Smooth muscle cell (in vitro differentiated cells): ENCODE measurements around the gene TMEM151A. TPM values are rescaled to one million over a fixed set of nuclear protein-coding genes. Genes with fewer than 3 reads are reported as not detected.
"Not testable (repeated sequence)": the region's sequence is repeated elsewhere in the genome, so short reads cannot be mapped to it uniquely, and the experiment has no call there.

Source experiments
- DNase-seq: peaks from one replicate; lab custom pipeline; 2025; ENCODE audit not compliant: unreplicated experiment; lab: John Stamatoyannopoulos, UW
- H2AFZ ChIP-seq: fragments of 200-600 bp; sonication (generic); 2 replicates; pipeline ENCODE4 v1.6.0; 2016; ENCODE audit warnings: antibody characterized with exemption, low read depth, mild to moderate bottlenecking
- H3F3A ChIP-seq: fragments of 200-600 bp; sonication (generic); 2 replicates; pipeline ENCODE4 v1.6.0; 2017; ENCODE audit warnings: antibody characterized with exemption, low read depth
- H3K27ac ChIP-seq: fragments of 200-600 bp; sonication (generic); 2 replicates; pipeline ENCODE4 v1.5.1; 2016; ENCODE audit warnings: low read depth, mild to moderate bottlenecking
- H3K27me3 ChIP-seq: fragments of 200-600 bp; sonication (generic); 2 replicates; pipeline ENCODE4 v1.6.1; 2016; ENCODE audit warnings: low read depth, mild to moderate bottlenecking
- H3K36me3 ChIP-seq: fragments of 200-600 bp; sonication (generic); 2 replicates; pipeline ENCODE4 v1.5.1; 2016; ENCODE audit warnings: low read depth
- H3K4me1 ChIP-seq: fragments of 200-600 bp; sonication (generic); 2 replicates; pipeline ENCODE4 v1.5.1; 2016; ENCODE audit warnings: low read depth
- H3K4me2 ChIP-seq: fragments of 200-600 bp; sonication (generic); 2 replicates; pipeline ENCODE4 v1.6.0; 2016; ENCODE audit warnings: mild to moderate bottlenecking
- H3K4me3 ChIP-seq: fragments of 200-600 bp; sonication (generic); 2 replicates; pipeline ENCODE4 v1.5.1; 2016; ENCODE audit warnings: mild to moderate bottlenecking
- H3K79me2 ChIP-seq: fragments of 200-600 bp; sonication (generic); 2 replicates; pipeline ENCODE4 v1.6.0; 2016; ENCODE audit warnings: low read depth, mild to moderate bottlenecking
- H3K9ac ChIP-seq: fragments of 200-600 bp; sonication (generic); 2 replicates; pipeline ENCODE4 v1.6.0; 2016; ENCODE audit warnings: low read depth
- H3K9me3 ChIP-seq: fragments of 200-600 bp; sonication (generic); replicated peaks from 2 replicates; pipeline ENCODE4 v1.5.1; 2016; ENCODE audit warnings: low read depth
- H4K20me1 ChIP-seq: fragments of 200-600 bp; sonication (generic); 2 replicates; pipeline ENCODE4 v1.6.0; 2016; ENCODE audit warnings: low read depth
- WGBS: methylation state at CpG from one replicate; pipeline ENCODE4 v1.1.7; 2016; ENCODE audit warnings: low lambda C conversion rate; 5-methylcytosine and 5-hydroxymethylcytosine counted together
- polyA plus RNA-seq: library from polyadenylated mRNA; unstranded; fragments of >200 nt; fragmentation: Nextera tagmentation; extraction: Ambion mirVana; gene quantifications from 2 replicates; pipeline ENCODE4 v1.2.1, GENCODE V29; 2016
- total RNA-seq: library from RNA; depleted of rRNA; stranded (reverse); fragments of >200 nt; gene quantifications from 2 replicates; pipeline ENCODE4 v1.2.3, GENCODE V29; 2014
- TF ChIP-seq, protein P1 (sequence below): fragments of 200-600 bp; sonication (generic); IDR thresholded peaks from 2 replicates; pipeline ENCODE4 v1.5.1; 2017; ENCODE audit warnings: borderline replicate concordance, mild to moderate bottlenecking, antibody characterized with exemption; ENCODE audit not compliant: insufficient read depth, poor library complexity, severe bottlenecking

The TMEM151A gene
- total and polyA plus RNA-seq, 2 experiments from 2014 or later, result 0.18 to 0.64 TPM

DNA sequence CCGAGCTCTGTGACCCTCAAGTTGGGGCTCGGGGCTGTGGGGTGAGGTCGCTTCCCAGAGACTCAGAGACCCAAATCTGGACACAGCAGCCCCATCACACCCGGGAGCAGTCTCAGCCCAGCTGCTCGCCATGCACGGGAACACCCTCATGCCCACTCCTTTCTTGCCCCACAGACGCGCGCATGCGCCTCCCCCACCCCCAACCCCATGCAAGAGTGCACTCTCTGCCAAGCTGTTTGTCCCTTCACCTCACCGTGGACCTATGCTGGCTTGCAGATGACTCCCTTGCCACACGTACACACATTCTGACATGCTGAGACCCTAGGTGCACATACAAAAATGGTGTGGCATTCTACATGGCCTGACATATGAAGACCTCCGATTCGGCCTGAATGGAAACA, 25.6 kb downstream of the TMEM151A start:
- peak overlapping the region; percentile 51 for H3K9ac ChIP-seq
- peak overlapping the region; percentile 88 for H3K4me2 ChIP-seq
- H3F3A ChIP-seq, result peaks cover 32% of the 10 kb centered on the region
- H3K4me3 ChIP-seq, result peak overlapping the region; percentile 47
- TF ChIP-seq, protein P1, sequence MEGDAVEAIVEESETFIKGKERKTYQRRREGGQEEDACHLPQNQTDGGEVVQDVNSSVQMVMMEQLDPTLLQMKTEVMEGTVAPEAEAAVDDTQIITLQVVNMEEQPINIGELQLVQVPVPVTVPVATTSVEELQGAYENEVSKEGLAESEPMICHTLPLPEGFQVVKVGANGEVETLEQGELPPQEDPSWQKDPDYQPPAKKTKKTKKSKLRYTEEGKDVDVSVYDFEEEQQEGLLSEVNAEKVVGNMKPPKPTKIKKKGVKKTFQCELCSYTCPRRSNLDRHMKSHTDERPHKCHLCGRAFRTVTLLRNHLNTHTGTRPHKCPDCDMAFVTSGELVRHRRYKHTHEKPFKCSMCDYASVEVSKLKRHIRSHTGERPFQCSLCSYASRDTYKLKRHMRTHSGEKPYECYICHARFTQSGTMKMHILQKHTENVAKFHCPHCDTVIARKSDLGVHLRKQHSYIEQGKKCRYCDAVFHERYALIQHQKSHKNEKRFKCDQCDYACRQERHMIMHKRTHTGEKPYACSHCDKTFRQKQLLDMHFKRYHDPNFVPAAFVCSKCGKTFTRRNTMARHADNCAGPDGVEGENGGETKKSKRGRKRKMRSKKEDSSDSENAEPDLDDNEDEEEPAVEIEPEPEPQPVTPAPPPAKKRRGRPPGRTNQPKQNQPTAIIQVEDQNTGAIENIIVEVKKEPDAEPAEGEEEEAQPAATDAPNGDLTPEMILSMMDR, result no peak
- H3K27me3 ChIP-seq, result no peaks in the 10 kb centered on the region
- peak overlapping the region; percentile 97 for H3K27ac ChIP-seq
- peaks cover 43% of the 10 kb centered on the region for H3K4me1 ChIP-seq
- DNase-seq, result peak; percentile 72
- WGBS, result 23% methylated on average over 9 of the region's 14 CpGs
- H3K36me3 ChIP-seq, result no peaks in the 10 kb centered on the region
- no peaks in the 10 kb centered on the region for H3K9me3 ChIP-seq
- peaks cover 4% of the 10 kb centered on the region for H4K20me1 ChIP-seq
- no peak overlapping the region for H2AFZ ChIP-seq
- H3K79me2 ChIP-seq, result peaks cover 28% of the 10 kb centered on the region

DNA sequence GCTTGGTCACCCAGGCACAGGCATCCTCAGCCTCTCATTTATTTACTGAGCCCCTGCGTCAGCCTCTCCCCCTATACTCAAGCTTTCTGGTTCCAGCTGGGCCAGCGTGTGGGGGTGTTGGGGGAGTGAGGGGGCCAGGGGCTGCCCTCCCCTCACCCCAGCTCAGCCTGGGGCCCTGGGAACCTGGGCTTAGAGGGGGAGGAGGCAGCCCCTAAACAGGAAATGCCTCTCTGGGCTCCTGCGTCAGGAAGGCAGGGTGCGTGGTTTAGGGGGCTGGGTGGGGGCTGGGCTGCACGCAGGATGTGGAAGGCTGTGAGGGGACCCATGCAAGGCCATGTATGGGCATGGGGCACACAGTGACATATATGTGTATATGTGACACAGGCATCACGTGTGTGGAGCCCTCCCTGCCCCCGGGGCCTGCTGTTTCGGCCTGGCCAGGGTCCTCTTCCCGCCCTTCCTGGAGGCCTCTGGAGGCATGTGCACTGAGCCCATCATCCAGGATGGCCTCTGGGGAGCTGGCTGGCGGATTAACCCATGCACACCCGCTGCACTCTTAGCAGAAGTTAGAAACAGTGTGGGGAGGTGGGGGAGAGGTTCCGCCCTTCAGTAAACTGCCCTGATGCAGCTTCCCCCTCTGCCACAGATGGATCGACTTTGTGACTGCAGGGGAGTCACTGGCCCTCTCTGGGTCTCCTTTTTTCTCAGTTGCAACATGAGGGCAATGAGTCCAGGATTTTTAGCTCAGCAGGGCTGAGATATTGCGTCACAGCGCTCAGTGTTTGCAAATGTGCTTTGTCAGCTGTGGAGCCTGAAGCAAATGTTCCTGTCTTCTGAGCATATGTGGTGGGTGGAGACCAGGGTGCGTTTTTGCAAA, 26.3 kb downstream of the TMEM151A start:
- H3K4me1 ChIP-seq, result peaks cover 42% of the 10 kb centered on the region
- H2AFZ ChIP-seq, result no peak overlapping the region
- peak overlapping the region; percentile 97 for H3K27ac ChIP-seq
- H3K4me3 ChIP-seq, result peak overlapping the region; percentile 47
- no peaks in the 10 kb centered on the region for H3K9me3 ChIP-seq
- peak overlapping the region; percentile 51 for H3K9ac ChIP-seq
- peaks cover 32% of the 10 kb centered on the region for H3F3A ChIP-seq
- no peaks in the 10 kb centered on the region for H3K27me3 ChIP-seq
- 18% methylated on average over 15 of the region's 16 CpGs for WGBS
- DNase-seq, result no peak
- peak overlapping the region; percentile 88 for H3K4me2 ChIP-seq
- no peaks in the 10 kb centered on the region for H3K36me3 ChIP-seq
- H4K20me1 ChIP-seq, result peaks cover 4% of the 10 kb centered on the region
- peaks cover 28% of the 10 kb centered on the region for H3K79me2 ChIP-seq
- TF ChIP-seq, protein P1, result no peak

DNA sequence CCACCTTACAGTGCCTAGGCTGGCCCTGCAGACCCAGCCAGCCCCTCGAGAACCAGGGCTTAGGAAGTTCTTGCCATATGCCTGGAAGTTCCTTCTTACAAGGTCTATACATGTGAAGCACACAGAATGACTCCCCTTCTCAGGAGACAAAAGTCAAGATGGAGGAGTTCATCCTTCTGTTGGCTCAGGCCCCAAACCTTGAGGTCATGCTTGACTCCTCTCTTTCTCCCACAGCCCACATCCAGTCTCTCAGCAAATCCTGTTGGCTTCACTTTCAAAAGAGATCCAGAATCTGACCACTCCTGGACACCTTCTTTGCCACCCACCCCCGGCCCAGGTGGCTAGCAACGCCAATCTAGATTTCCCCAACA, 26.9 kb downstream of the TMEM151A start:
- H3K9ac ChIP-seq, result no peak overlapping the region
- DNase-seq, result no peak

DNA sequence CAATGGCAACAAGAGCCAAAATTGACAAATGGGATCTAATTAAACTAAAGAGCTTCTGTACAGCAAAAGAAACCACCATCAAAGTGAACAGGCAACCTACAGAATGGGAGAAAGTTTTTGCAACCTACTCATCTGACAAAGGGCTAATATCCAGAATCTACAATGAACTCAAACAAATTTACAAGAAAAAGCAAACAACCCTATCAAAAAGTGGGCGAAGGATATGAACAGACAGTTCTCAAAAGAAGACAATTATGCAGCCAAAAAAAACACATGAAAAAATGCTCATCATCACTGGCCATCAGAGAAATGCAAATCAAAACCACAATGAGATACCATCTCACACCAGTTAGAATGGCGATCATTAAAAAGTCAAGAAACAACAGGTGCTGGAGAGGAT, 28.6 kb downstream of the TMEM151A start:
- Histone ChIP-seq H3K79me2 (peaks cover 16% of the 10 kb centered on the region), H3F3A (peaks cover 22% of the 10 kb centered on the region), H3K4me1 (peaks cover 34% of the 10 kb centered on the region)
- not testable (repeated sequence) for H3K4me3 ChIP-seq, H3K4me2 ChIP-seq, H3K27me3 ChIP-seq, H4K20me1 ChIP-seq, H3K27ac ChIP-seq, H3K36me3 ChIP-seq, H2AFZ ChIP-seq, H3K9ac ChIP-seq, DNase-seq, H3K9me3 ChIP-seq
- 85% methylated on average over 2 of the region's 2 CpGs for WGBS

More for the DNA sequence above, 26.9 kb downstream of the TMEM151A start:
- peak overlapping the region; percentile 88 for H3K4me2 ChIP-seq
- peaks cover 28% of the 10 kb centered on the region for H3K79me2 ChIP-seq
- peaks cover 4% of the 10 kb centered on the region for H4K20me1 ChIP-seq
- H3K27me3 ChIP-seq, result no peaks in the 10 kb centered on the region
- H3K4me3 ChIP-seq, result no peak overlapping the region
- peaks cover 36% of the 10 kb centered on the region for H3K4me1 ChIP-seq
- TF ChIP-seq, protein P1, result no peak
- no peaks in the 10 kb centered on the region for H3K9me3 ChIP-seq
- no peak overlapping the region for H2AFZ ChIP-seq
- 65% methylated on average over 3 of the region's 3 CpGs for WGBS
- peak overlapping the region; percentile 97 for H3K27ac ChIP-seq
- peaks cover 32% of the 10 kb centered on the region for H3F3A ChIP-seq
- H3K36me3 ChIP-seq, result no peaks in the 10 kb centered on the region

DNA sequence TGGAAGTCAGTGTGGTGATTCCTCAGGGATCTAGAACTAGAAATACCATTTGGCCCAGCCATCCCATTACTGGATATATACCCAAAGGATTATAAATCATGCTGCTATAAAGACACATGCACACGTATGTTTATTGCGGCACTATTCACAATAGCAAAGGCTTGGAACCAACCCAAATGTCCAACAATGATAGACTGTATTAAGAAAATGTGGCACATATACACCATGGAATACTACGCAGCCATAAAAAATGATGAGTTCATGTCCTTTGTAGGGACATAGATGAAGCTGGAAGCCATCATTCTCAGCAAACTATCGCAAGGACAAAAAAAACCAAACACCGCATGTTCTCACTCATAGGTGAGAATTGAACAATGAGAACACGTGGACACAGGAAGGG, 29.1 kb downstream of the TMEM151A start:
- 96% methylated on average over 6 of the region's 6 CpGs for WGBS
- not testable (repeated sequence) for H2AFZ ChIP-seq

More for the DNA sequence above, 29.1 kb downstream of the TMEM151A start:
- not testable (repeated sequence) for DNase-seq, H4K20me1 ChIP-seq, H3K36me3 ChIP-seq, H3K9ac ChIP-seq, H3K4me2 ChIP-seq, H3K9me3 ChIP-seq, H3K4me3 ChIP-seq, H3K27ac ChIP-seq, H3K27me3 ChIP-seq
- Histone ChIP-seq H3F3A (peaks cover 22% of the 10 kb centered on the region), H3K79me2 (peaks cover 11% of the 10 kb centered on the region), H3K4me1 (peaks cover 34% of the 10 kb centered on the region)
